A204.1 (cell line): ENCODE measurements around the gene KANK3.
"Not testable (repeated sequence)": the region's sequence is repeated elsewhere in the genome, so short reads cannot be mapped to it uniquely, and the experiment has no call there.

Source experiments
- FAIRE-seq: peaks from 2 replicates; lab custom pipeline; 2012; peaks lifted over from hg19 to GRCh38; lab: Jason Lieb, UNC

Gene KANK3

GRCh38 chr19:8316351-8317125 lies 26.5 kb downstream of the KANK3 start:
- FAIRE-seq = no peak

- FAIRE-seq = not testable (repeated sequence)
These were observed 28.0 kb downstream of the KANK3 start for GRCh38 chr19:8314981-8315640.

- no peak for FAIRE-seq
These were observed 31.4 kb downstream of the KANK3 start for GRCh38 chr19:8311461-8312260.

DNA sequence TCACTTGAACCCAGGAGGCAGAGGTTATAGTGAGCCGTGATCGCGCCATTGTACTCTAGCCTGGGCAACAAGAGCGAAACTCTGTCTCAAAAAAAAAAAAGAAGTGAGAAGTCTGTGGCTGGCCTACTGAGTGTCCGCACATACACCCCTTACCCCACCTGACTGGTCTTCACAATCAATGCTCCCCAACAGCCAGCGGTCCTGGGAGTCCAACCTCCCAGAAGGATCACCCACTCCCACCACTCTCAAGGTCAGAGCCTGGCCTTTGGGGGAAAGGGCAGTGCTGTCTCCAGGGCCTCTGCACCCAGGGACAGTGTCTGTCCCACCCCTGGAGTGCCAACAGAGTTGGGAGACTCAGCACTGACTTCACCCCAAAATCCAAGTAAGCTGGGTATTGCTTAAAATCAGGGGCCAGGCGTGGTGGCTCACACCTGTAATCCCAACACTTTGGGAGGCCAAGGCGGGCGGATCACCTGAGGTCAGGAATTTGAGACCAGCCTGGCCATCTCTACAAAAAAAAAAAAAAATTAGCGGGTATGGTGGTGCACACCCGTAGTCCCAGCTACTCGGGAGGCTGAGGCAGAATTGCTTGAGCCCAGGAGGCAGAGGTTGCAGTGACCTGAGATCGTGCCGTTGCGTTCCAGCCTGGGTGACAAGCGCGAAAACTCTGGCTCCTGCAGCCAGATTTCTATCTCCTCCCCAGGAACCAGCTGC lies 32.6 kb downstream of the KANK3 start:
- no peak for FAIRE-seq

GRCh38 chr19:8308891-8309291 lies 34.2 kb downstream of the KANK3 start:
- no peak for FAIRE-seq

DNA sequence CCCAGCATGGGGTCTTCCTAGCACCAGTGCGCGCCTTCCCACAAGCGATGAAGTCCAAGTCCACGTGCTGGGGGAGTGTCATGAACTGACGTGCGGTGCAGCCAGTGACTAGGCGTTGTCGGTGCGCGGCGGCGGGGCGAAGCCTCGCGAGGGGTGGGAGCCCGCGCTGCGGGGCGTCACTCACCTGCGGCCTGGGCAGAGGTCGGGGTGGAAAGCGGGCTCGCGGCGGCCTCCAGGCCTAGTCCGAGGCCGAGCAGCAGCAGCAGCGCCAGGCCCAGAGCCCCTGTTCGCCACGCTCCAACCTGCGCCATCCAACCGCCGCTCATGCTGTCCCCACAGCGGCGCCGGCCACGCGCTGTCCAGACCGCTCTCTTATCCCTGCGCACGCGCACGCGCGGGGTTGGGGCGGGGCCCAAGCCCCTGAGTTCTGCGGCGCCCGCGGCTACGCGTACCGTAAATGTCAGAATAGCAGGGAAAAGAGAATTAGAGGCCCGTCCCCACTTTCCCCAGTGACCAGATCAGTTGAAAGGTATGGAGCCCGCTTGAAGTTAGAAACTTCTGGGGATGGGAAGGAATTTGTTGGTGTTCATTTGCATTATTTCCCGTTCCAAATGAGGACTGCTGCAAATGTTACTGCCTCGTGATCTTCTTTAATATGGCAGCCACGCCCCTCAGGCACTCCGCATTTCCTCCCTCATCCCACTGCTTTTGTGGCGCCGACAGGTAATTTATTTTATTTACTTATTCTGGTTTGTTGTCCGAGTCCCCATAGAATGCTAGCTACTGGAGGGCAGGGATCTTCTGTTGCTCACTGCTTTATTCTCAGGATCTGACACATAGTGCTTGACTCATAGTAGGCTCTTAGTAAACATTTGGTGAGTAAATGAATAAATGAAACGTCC lies 34.8 kb downstream of the KANK3 start, which contains the start of gene CD320:
Gene CD320 (minus strand): TSS at position 394 of the 902 bp plus-strand sequence. CDS start 68 bp downstream, at position 326.
- peak; percentile 9 for FAIRE-seq

DNA sequence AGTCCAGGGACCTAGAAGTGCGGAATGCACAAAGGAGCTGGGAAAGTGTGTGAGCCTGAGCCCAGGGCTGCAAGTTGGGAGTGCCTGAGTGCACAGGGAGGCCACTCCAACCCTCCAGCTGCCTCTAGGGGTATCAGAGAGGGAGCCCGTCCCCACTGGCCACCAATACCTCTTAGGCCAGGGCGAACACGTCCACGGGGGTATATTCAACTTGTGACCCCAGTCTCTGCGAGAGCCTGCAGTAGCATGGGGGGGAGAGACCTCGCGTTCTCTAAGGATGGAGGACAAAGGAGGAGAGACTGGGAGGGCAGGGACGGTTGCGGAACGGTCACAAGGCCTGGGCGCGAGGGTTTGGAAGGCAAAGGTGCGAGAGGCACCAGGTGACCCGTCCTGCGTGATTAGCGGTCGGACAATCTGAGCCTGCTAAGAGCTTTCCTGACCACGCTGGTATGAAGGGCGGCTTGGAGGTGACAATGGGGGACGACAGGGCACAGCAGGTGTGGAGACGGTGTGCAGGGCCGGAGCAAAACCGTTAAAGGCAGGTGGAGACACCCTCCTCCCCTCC lies 35.6 kb downstream of the KANK3 start:
- FAIRE-seq = no peak

DNA sequence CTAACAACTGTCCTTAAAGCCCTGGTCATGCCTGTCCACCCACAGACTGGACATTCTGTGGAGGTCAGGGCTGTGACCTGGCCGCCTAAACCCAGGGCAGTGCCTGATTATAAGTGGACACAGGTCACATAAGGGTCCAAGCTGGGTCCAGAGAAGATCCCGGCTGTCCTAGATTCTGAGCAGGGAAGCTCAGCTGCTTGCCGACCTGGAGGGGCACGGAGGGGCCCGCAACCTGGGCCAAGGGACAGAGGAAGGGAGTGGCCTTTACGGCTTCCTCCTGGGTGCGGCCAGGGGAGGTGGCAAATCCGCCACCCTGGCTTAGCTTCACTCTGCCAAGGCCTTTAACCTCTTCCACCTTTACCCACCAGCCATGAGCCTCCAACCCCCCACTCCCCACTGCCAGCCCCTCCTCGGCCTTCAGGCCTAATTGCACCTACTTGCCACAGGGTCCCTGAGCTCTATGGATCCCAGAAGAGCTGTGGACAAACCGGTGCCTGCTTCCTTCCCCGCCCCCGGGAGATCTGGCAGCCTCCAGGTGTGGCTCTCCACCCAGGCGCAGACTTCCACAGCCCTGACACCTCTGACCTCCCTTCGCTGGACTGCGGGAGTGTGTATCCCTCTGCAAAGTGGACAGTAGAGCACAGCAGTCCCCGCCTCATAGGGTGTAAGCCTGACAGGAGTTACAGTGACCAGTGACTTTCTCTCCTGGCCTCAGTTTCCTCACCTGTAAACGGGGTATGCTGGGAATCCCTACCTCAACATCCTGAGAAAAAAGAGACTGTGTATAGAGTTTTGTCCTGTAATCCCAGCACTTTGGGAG lies 36.6 kb downstream of the KANK3 start:
- no peak for FAIRE-seq

GRCh38 chr19:8305798-8306197 lies 37.3 kb downstream of the KANK3 start:
- FAIRE-seq = no peak

DNA sequence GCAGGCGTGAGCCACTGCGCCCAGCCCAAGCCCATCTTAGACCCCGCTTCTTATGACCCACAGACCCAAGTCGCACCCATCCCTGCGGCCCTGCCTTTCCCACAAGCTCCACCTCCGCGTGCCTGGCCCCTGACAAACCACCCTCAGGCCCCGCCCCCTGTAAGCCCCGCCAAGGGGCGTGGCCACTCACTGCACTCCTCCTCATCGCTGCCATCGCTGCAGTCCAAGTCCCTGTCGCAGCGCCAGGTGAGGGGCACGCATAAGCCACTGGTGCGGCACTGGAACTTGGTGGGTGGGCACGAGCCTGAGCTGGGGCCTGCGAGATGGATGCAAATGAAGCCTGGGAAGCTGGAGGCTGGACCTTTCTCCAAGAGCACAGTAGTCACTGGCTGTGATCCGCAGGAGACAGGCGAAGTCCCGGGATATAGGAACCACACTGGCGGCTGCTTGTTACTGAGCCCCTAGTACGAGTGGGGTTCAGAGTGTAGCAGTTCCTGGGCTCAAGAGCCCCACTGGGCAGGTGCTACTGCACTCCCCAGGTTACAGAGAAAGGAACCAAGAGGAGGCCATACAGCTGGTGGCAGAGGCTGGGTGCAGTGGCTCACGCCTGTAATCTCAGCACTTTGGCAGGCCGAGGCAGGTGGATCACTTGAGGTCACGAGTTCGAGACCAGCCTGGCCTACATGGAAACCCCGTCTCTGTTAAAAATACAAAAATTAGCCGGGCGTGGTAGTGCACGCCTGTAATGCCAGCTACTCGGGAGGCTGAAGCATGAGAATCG lies 38.0 kb downstream of the KANK3 start:
- no peak for FAIRE-seq

GRCh38 chr19:8302734-8303133 lies 40.3 kb downstream of the KANK3 start:
- no peak for FAIRE-seq

DNA sequence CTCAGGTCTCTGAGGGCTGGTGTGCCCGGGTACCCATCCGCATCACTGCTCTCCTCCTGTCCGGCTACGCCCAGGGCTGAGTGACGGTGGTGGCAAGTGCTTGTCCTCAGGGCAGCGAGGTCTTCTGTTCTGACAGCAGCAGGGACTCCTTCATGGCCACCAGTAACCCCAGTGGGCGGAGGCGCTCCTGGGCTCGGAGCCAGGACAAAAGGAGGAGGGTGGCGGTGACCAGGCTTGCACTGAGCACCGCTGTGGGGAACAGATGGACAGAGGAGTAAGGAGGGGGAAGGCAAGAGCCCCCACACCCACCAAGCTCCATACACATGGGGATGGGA lies 40.7 kb downstream of the KANK3 start:
- FAIRE-seq = no peak

DNA sequence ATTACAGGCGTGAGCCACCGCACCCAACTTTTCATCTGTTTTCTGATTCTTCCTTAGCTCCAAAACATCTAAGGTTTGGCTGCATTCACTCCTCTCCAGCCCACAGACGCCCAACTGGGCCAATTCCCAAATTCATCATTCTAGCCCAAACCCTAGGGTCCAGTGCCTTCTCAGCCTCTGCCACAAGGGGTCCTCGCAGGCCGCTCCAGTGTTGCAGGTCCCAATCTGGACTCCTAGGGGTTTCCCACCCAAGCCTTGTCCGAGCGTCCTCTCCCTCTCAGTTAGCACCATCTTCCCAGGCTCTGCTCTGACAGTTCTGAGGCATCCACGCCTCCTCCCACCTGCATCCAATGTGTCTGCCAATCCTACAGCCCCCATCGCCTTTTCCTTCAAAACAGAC lies 51.7 kb downstream of the KANK3 start:
- not testable (repeated sequence) for FAIRE-seq

- not testable (repeated sequence) for FAIRE-seq
These were observed 66.6 kb downstream of the KANK3 start for GRCh38 chr19:8276508-8276907.
